Measurements from ENCODE around the gene SLC13A4.
"Not testable (repeated sequence)": the region's sequence is repeated elsewhere in the genome, so short reads cannot be mapped to it uniquely, and the experiment has no call there.

The SLC13A4 gene

DNA sequence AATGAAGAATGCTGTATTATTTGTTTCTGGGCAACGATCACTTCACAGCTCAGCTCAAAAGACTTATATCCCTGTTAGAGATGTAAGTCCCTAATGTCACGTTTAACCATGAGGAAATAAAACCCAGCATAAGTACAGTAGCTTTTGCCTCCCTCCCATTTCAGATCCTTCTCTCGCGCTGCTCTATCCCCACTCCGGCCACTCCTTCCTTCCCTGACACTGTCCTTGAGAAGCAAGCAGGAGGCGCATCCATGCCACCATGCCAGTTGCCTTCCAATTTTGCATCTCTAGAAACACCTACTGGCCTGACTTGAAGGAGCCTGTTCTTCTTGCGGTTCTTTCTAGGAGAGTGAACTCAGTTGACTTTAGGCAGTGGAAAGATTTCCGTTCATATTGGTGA lies 19.4 kb upstream of the SLC13A4 start:
- no peak for FAIRE-seq

GRCh38 chr7:135745703-135746312 lies 17.8 kb upstream of the SLC13A4 start:
- FAIRE-seq, result no peak

- no peak for FAIRE-seq
Measured at GRCh38 chr7:135744938-135745702, 17.1 kb upstream of the SLC13A4 start.

DNA sequence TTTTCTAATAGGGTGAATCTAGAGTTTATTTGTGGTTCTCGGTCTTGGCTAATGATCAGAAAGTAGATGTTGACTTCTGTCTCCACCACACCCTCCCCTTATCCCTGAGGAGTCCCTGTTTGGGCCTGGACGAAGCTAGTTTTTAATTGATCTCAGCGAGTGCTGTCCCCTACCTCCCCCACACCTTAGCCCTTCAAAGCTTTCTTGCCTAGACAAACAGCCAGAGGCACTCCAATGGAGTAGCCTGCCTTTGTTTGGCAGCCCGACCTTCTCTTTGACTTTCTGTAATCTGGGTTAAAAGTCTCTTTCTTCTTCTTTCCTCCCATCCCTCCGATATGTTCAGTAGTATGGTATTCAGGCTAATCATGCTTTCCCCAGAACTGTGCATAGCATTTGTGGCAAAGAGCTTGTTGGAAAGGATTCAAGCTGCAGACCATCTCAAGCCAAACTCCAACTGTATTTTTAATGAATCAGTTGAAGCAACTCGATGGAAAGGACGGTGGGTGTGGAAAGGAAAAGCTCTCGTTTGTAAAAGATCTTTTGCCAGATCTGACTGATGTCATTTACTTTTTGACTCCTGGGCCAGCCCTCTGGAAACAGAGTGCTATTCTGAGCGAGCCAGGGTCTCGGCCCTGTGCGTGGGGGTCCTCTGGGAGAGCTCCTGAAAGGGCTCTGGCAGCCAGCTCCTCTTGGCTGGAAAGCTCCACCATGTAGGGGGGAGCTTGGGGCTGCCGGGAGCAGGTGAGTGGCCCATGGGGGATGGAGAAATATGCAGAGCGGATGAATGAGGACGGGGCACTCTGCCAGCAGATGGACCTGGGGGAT lies 16.1 kb upstream of the SLC13A4 start:
- FAIRE-seq, result no peak

DNA sequence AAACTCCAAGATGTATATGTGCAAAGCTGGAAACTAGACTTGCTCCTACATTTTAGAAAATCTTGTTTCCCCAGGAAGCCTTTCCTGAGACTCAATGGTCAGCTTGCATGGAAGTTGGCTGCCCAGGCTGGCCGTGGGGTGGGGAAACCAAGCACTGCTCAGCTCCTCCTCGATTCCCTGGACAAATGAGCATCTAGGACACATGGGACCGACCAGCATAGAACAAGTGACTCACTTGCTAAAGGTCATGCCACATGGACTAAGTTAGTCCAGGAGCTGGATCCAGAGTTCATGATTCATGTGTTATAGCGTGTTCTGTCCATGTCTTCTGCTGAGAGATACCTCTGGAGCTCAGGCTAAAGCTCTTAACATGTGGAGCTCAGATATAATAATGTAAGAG lies 14.4 kb upstream of the SLC13A4 start:
- no peak for FAIRE-seq

DNA sequence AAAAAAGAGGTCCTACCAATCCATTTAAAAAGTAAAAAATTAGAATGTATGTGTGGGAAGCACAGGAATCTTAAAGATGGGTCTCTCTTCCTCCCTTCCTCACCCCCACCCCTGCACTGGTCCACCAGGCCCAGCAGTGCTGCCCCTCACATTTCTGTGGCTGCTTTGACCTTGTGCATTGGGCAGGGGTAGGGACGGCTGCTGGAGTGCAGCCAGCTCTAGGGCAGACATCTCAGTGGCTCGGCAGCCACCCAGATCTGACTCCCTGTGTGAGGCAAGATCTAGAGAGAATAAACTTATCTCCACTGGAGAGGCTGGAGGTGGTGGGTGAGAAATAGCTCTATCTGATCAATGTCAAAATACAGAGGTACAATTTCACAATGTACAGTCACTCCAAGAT lies 13.9 kb upstream of the SLC13A4 start:
- no peak for FAIRE-seq

GRCh38 chr7:135740889-135741288 lies 12.9 kb upstream of the SLC13A4 start:
- FAIRE-seq, result no peak

DNA sequence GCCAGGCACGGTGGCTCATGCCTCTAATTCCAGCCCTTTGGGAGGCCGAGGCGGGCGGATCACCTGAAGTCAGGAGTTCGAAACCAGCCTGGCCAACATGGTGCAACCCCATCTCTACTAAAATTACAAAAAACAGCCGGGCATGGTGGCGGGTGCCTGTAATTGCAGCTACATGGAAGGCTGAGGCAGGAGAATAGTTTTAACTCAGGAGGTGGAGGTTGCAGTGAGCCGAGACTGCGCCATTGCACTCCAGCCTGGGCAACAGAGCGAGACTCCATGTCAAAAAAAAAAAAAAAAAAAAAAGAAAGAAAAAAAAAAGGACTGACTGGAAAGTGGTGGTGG lies 9.3 kb upstream of the SLC13A4 start:
- not testable (repeated sequence) for FAIRE-seq

DNA sequence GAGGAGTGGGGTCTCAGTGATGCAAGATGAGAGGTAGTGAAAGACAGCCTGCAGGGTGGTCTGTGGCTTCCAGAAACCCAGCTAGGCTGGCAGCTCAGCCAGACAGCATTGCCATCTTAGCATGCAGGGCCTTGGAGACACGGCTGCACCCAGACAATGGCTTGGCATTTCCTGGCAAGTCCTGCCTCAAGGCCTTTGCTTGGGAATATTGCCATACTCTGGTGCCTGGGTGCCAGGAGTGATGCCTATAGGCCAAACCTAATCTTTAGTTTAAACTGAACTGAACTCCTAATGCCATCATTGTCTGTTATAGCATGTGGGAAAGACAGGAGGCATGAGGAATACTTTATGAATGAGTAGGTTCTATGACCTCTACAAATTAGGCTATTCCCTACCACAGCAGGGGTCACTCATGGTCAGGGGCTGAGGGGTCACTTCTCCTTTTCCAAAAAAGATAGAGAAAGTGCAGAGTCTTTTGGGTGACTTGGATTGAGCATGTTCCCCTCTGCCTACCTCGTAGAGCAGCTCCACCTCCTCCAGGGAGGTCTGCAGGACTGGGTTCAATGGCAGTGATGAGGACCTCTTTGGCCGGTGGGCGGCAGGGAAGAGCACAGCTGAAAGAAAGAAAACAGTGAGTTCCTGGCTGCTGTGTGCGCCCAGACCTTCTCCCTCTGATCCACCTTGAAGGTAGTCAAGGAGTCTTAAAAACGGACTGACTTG lies 8.8 kb upstream of the SLC13A4 start:
- FAIRE-seq, result no peak

GRCh38 chr7:135734343-135734689 lies 6.3 kb upstream of the SLC13A4 start:
- no peak for FAIRE-seq

DNA sequence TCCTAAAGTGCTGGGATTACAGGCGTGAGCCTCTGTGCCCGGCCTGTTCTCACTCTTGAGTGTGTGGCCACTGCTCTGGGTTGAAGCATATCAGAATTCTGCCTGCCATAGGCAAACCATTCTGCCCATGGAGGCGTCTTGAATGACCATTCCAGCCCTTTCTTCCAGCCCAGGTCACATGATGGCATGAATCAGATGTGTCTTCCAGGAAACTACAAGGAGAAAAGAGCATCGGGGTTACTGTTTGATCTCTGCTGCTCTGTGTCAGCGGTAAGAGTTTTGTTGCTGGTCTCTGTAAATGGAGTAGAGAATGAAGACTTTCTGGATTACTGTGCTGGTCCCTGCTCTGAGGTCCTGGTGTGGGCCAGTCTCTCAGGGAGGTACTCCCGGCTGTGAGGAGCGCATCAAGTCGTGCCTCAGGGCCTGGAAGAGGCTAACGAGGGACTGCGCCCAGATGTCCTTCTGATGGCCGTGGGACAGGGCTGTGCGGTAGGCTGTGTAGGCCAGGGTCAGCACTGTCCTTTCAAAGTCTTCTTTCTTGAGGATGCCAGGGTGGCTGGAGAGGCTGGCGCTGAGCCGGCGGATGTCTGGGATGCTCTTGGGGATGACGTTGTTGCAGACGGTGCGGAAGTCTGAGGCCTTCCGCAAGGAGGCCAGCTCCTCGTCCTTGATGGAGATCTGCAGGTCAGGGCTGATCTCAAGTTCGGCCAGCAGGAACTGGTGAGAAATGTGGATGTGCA lies 5.8 kb upstream of the SLC13A4 start:
- FAIRE-seq, result no peak

GRCh38 chr7:135731131-135731530 lies 3.1 kb upstream of the SLC13A4 start:
- FAIRE-seq, result no peak

GRCh38 chr7:135729230-135729629 lies 1.2 kb upstream of the SLC13A4 start:
- FAIRE-seq, result no peak

GRCh38 chr7:135726911-135727673 lies 894 bp downstream of the SLC13A4 start:
- no peak for FAIRE-seq

- no peak for FAIRE-seq
Measured at GRCh38 chr7:135726276-135726788, 1.7 kb downstream of the SLC13A4 start.

GRCh38 chr7:135723411-135723810 lies 4.6 kb downstream of the SLC13A4 start:
- no peak for FAIRE-seq

DNA sequence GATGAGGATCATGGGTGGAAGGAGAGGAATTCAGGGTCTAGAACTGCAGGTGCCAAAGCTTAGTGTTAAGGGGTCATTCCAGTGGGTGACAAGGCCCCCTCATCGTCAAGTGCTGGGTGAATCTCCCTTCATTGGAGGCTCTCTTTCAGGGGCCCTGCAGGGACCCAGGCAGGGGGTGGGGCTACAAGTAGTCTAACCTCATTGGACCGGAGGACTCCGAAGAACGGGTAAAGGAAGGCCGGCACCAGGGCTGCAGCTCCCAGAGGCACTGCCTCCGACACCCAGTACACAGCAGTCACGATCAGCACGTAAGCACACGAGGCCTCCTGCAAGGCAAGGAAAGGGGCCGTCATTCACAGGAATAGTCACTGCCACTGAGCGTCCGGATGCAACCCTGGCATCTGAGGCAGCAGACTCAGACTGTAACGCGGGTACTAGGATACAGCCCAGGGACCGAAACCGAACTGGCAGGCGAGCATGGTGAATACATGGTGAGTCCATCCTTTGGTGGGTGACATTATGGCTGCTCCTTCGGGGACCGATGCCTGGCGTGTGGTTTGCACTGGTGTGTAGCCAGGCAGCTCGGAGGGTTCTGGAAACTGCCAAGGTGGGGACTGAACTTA lies 6.7 kb downstream of the SLC13A4 start:
- no peak for FAIRE-seq

GRCh38 chr7:135719688-135720087 lies 8.3 kb downstream of the SLC13A4 start:
- no peak for FAIRE-seq

- no peak for FAIRE-seq
Measured at GRCh38 chr7:135718794-135719437, 9.1 kb downstream of the SLC13A4 start.

DNA sequence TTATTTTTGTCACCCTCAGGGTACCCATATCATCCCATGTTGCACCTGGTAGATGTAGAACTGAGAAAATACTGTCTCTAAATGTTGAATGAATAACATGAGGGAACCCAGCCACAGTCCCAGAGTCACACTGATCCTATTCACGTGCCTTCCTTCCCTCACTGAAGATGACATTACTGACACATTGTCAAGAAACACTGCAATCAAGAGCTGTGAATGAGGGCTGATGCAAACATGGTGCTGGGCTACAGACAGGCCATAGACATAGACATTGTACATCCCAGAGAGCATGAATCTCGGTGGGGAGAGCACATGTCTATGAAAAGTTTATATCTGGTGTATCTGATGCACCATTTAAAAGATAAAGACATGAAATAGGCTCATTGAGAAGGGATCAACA lies 9.8 kb downstream of the SLC13A4 start:
- FAIRE-seq, result no peak

DNA sequence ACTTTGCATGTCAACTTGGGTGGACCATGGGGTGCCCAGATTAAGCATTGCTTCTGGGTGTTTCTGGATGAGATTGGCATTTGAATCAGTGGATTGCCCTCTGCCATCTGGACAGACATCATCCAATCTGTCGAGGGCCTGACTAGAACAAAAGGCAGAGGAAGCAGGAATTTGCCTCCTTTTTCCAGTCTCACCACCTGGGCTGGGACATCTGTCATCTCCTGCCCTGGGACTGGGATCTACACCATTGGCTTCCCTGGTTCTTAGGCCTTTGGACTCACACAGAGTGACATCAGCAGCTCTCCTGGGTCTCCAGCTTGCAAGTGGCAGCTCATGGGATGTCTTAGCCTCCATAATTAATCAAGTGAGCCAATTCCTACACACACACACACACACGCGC lies 10.3 kb downstream of the SLC13A4 start:
- no peak for FAIRE-seq
